Measurements from ENCODE around the gene DIAPH2.

DIAPH2 gene

DNA sequence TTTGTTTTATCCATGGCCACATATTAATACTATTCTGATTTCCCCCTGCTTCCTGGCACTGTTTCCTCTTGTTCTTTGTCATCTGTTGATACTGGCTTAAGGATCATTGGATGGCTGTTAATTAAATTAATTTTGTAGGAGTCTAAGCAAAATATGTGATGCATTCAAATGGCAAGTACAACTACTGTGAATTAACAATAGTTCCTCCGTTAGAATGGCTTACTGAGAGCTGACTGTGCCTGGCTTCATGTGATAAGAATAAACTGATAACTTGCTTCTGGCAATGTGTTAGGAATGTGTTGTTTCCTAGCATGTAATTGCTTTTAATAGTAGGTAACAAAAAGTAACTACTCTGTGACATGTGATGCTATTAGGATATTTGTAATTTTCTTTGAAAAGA is 297.5 kb downstream of the DIAPH2 start:
- no peak for DNase-seq

- no peak for DNase-seq
These were observed 299.9 kb downstream of the DIAPH2 start for GRCh38 chrX:96984538-96984937.

DNA sequence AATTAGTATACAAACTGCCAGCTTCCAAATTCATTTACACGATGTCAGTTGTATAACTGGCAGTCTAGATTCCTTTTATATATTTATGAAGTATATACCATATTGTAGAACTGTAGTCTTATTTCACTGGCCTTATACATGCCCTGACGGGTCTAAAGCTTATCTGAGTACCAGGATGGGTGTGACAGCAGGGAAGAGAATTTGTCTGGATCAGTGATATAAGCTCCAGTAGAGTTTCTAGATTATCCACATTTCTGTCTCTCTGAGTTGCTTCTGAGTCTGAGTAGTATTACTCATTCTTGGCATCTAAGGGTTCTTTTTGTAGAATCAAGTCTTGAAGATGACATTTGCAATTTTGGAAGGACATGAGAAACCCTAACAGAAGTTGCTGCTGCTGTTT is 300.4 kb downstream of the DIAPH2 start:
- no peak for DNase-seq

DNA sequence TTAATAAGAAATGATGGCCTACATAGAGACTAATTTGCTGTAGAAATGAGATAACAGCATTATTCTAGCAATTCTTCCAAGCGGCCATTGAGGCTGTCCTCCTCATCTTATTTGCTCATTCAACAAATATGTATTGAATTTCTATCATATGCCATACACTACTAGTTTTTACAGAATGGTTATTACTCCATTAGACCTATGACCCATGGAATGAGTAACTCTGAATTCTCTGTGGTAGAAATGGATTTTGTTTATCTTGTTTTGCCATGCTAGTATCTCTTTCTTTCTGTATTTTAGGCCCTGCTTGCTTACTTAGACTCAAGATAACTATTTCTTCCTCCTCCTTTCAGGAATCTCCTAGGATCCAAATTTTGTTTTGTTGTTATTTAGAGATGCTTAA is 302.6 kb downstream of the DIAPH2 start:
- no peak for DNase-seq

- DNase-seq: no peak
These were observed 305.4 kb downstream of the DIAPH2 start for GRCh38 chrX:96989830-96990571.

DNA sequence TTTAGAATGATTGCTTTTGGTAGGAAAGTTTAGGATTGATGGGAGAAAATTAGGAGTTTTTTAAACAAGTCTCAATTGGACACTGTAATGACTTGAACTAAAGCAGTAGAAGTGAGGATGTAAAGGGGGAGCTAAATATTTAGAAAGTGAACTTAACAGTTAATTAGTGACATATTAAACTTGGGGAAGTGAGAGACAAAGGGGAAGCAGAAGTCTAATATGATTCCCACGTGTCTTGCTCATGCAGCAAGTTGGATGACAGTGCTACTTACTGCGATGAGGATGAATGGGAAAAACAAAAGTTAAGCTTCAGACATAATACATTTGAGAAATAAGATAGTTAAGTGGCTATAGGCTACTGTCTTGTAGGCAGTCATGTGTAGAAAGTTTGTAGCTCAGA is 309.5 kb downstream of the DIAPH2 start:
- DNase-seq: no peak

- DNase-seq: no peak
These were observed 312.6 kb downstream of the DIAPH2 start for GRCh38 chrX:96997196-96997595.

GRCh38 chrX:97000682-97001368 is 316.2 kb downstream of the DIAPH2 start:
- no peak for DNase-seq

DNA sequence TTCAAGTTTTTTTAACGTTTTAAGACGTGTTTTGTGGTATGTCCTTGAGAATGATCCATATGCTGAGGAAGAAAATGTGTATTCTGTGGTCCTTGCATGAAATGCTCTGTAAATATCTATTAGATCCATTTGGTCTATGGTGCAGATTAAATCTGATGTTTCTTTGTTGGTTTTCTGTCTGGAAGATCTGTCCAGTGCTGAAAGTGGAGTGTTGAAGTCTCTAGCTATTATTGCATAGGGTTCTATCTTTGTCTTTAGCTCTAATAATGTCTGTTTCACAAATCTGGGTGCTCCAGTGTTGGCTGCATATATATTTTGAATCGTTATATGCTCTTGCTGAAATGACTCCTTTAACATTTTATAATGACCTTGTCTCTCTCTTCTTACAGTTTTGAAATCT is 321.5 kb downstream of the DIAPH2 start:
- DNase-seq: no peak

GRCh38 chrX:97009391-97009790 is 324.7 kb downstream of the DIAPH2 start:
- no peak for DNase-seq

DNA sequence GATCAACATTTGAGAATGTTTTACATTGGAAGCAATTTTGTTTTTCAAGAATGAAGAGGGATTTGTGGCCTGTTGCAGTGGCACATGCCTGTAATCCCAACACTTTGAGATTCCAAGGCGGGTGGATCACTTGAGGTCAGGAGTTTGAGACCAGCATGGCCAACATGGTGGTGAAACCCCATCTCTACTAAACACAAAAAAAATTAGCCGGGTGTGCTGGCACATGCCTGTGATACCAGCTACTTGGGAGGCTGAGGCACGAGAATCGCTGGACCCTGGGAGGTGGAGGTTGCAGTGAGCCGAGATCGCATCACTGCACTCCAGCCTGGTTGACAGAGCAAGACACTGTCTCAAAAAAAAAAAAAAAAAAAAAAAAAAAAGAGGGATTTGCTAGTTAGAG is 326.9 kb downstream of the DIAPH2 start:
- no peak for DNase-seq

- DNase-seq: no peak
These were observed 331.5 kb downstream of the DIAPH2 start for GRCh38 chrX:97016106-97016505.

- DNase-seq: no peak
These were observed 337.0 kb downstream of the DIAPH2 start for GRCh38 chrX:97021680-97022079.

DNA sequence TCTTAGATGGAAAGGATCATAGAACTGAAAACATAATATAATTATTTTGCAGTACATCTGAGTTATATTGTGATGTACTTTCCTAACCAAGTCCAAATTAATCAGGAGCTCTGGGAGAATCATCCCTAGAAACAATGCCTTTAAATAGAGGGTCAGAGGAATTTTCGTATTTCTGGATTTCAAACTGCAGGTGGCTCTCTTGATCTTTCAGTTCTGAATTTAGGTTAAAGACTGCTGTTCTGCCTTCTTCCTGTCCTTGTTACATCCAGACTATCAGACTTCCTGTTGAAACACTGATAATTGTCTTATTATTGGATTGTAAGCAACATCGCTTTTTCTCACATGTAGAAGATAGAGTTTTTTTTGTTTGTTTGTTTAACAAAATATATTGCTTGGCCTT is 341.8 kb downstream of the DIAPH2 start:
- DNase-seq: no peak

DNA sequence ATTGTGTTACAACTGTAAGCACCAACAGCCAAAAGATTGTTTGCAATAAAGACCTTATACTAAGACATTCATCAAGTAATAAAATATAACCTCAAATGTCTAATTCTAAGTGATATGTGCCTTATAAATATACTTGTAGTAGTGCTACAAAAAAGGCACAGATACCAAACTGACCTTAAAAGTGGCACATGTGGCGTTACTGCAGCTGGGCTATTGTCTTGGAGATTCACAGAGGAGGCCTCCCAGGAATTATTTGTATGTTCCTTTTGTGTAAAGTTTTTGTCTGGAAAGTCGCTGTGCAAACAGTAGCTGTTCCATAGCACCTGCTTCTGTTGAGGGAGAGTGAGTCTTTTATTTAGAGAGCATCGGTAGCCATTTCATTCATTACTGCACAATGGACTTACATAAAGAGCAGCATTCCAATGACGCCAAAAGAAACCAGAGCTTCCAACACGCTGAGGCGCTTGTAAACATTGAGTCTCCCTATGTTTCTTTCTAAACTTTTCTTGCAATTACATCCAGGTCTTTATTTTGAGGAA is 342.8 kb downstream of the DIAPH2 start:
- DNase-seq: no peak

GRCh38 chrX:97030463-97030862 is 345.8 kb downstream of the DIAPH2 start:
- no peak for DNase-seq

- no peak for DNase-seq
These were observed 346.3 kb downstream of the DIAPH2 start for GRCh38 chrX:97030947-97031346.

DNA sequence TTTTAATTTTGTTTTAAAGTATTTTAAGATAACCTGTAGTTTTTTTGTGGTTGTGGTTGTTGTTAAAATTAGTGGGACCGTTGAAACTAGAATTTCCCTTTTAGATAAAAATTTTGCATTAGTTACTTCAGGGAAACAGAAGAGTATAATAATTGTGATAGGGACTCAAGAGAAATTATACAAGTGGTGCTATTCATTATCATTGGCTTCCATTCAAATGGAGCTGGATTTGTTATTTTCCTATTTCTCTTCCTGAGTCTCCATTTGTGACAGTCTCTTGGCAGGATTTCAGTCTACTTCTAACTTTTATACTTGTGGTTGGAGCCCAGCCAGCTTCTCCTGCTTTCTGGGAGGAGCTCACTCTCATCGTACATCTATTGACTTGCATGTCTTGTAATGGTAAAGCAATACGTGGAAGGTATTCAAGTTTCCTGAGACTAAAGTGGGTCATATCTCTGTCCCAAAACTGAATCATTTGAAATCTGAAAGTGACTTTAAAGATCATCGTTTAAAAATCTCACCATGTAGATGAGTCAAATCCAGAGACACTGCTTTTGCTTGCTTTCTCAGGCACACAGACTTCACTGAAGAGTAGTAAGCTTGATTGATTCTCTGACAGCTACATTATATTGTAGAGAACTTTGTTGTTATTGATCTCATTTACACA is 354.9 kb downstream of the DIAPH2 start:
- peak; percentile 21 for DNase-seq

DNA sequence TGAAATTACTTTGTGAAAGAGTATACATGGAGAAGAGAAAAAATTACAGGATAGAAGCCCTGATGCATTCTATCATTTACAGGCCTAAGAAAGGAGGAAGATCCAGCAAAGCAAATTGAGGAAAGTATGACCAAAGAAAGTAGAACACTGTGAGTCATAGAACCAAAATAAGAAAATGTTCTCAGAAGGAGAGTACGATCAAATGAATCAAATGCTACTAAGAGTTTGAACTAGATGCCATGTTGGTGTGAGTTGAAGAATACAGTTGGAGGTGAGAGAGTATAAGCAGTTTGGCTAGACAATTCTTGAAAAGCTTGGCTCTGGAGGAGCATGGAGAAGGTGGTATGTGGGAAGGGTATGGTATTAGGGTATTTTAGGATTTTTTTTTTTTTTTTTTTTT is 360.8 kb downstream of the DIAPH2 start:
- DNase-seq: no peak

DNA sequence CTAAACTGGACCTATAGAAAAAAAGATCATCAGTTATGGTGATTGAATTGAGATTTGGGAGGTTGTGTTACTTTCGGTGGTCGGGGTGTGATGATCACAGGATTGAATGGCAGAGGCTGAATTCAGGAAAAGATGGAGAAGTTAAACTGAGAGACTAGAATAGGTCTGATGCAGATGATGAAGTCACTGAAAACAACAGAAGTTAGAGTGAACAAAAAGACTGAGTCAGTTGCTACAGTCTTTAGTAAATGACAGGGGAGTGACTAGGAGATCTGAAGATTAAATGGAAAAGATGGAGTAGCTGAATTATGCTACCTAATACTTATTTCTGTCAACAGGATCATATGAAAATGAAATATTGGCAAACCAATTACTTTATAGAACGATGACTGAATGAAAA is 362.2 kb downstream of the DIAPH2 start:
- no peak for DNase-seq

GRCh38 chrX:97050392-97050791 is 365.8 kb downstream of the DIAPH2 start:
- no peak for DNase-seq

- DNase-seq: no peak
These were observed 372.8 kb downstream of the DIAPH2 start for GRCh38 chrX:97057349-97057909.

DNA sequence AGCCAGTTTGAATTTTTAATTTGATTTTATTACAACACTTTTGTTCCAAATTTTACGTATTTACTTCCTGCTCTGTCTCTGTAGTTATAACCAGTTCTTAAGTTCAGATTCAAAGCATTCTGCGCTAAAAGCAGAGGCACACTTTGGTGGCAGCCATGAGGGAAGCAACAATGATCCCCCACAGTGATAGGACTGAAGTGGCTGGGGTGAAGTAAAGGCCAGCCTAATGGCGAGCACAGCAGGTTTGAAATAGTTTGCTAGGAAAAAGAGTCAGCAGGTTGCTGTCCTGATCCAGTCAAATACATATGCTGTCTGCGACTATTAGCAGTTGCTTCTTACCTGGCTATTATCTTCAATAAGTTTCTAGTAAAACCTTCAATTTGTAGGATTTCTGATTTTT is 375.4 kb downstream of the DIAPH2 start:
- DNase-seq: no peak

DNA sequence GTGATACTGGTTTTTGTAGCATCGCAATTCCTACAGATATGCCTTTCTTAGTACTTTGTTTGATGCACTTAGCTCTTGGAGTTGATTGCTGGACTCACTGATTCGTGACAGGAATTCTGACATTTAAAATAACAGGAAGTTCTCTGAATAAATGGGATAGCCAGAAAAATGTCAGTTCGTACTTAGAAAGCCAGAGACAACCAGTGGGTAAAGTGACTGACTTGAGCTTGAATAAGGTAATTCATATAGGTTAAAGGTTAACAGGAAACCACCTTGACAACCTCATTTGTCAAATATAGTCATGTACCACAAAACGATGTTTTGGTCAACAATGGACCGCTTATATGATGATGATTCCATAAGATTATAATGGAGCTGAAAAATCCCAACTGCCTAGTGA is 380.4 kb downstream of the DIAPH2 start:
- DNase-seq: no peak

Data from stimulated activated CD8-positive, alpha-beta memory T cell treated with anti-CD3 and anti-CD28 coated beads, Interleukin-4, amount 100 ng/mL, for 48 hours (primary cell).